T-helper 17 cell (primary cell): ENCODE results near the gene LAMA5. TPM values are rescaled to one million over a fixed set of nuclear protein-coding genes. Genes with fewer than 3 reads are reported as not detected.

Source experiments
- ATAC-seq: fragments of 150-1000 bp; cut with Tn5 transposase; 2 replicates; pipeline ENCODE4 v1.10.0; 2021; ENCODE audit warnings: mild to moderate bottlenecking, moderate library complexity
- DNase-seq, 3 donors: peaks; one replicate each; pipeline versions ENCODE4 v3.0.0 to v3.0.0-alpha.2; 2020 to 2021
- H3K9me3 ChIP-seq: one replicate; pipeline ENCODE4 v1.7.0; 2013; ENCODE audit warnings: low read length, mild to moderate bottlenecking; ENCODE audit not compliant: control insufficient read depth, poor library complexity, severe bottlenecking
- H3K27ac Mint-ChIP-seq: one replicate; pipeline ENCODE4 v1.8.0; 2022; ENCODE audit warnings: mild to moderate bottlenecking, moderate library complexity, mixed read lengths
- H3K27me3 Mint-ChIP-seq: one replicate; pipeline ENCODE4 v1.8.0; 2022; ENCODE audit warnings: mixed read lengths
- H3K36me3 Mint-ChIP-seq: one replicate; pipeline ENCODE4 v1.8.0; 2022; ENCODE audit warnings: low read depth, mixed read lengths
- H3K4me1 Mint-ChIP-seq: one replicate; pipeline ENCODE4 v1.8.0; 2022; ENCODE audit warnings: mild to moderate bottlenecking, mixed read lengths
- H3K4me3 Mint-ChIP-seq: one replicate; pipeline ENCODE4 v1.8.0; 2022; ENCODE audit warnings: mild to moderate bottlenecking, moderate library complexity, mixed read lengths
- total RNA-seq, 4 donors: library from RNA in 2 of 4; stranded (reverse) in 2 of 4; gene quantifications; one replicate each; pipeline ENCODE4 v1.2.3 and lab custom pipeline; 2022 to 2026

Gene LAMA5
- total RNA-seq, 2 donors from 2014 or later = 0.50 to 0.72 TPM

GRCh38 chr20:62311832-62312661, 55.1 kb downstream of the LAMA5 start:
- DNase-seq (no peak), ATAC-seq (no peak)
- Mint-ChIP-seq H3K27me3 (no peaks in the 10 kb centered on the region), H3K27ac (no peak overlapping the region), H3K36me3 (no peaks in the 10 kb centered on the region), H3K4me1 (no peaks in the 10 kb centered on the region), H3K4me3 (no peak overlapping the region)
- H3K9me3 ChIP-seq = no peaks in the 10 kb centered on the region

DNA sequence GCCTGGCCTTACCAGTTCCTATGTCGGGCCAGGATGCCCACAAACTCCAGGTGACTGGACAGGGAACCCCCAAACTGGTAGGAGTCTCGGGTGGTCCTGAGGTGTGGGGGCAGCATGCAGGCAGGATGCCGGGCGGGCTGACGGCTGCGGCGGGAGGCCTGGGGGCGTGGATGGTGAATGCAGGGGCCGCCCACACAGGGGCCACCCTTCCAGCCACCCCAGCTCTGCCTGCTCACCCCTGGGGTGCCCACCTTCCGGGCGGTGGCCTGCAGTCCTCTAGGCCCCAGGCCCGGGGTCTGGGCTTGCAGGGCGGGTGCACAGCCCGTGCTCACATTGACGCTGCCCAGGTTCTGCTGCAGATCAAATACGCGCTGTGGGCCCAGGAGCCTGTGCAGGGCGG, 56.0 kb downstream of the LAMA5 start:
- DNase-seq = no peak
- Mint-ChIP-seq H3K27me3 (no peaks in the 10 kb centered on the region), H3K4me1 (no peaks in the 10 kb centered on the region), H3K27ac (no peak overlapping the region), H3K36me3 (no peaks in the 10 kb centered on the region), H3K4me3 (no peak overlapping the region)
- no peak for ATAC-seq
- no peaks in the 10 kb centered on the region for H3K9me3 ChIP-seq

GRCh38 chr20:62310757-62311121, 56.4 kb downstream of the LAMA5 start:
- no peak for ATAC-seq
- H3K4me3 Mint-ChIP-seq = no peak overlapping the region
- H3K27ac Mint-ChIP-seq = no peak overlapping the region
- no peaks in the 10 kb centered on the region for H3K4me1 Mint-ChIP-seq
- H3K36me3 Mint-ChIP-seq = no peaks in the 10 kb centered on the region
- no peaks in the 10 kb centered on the region for H3K27me3 Mint-ChIP-seq
- no peaks in the 10 kb centered on the region for H3K9me3 ChIP-seq
- no peak for DNase-seq

- H3K27me3 Mint-ChIP-seq = no peaks in the 10 kb centered on the region
- no peak overlapping the region for H3K4me3 Mint-ChIP-seq
- no peak for DNase-seq
- no peak overlapping the region for H3K27ac Mint-ChIP-seq
- H3K4me1 Mint-ChIP-seq = peaks cover 3% of the 10 kb centered on the region
- H3K36me3 Mint-ChIP-seq = no peaks in the 10 kb centered on the region
- no peaks in the 10 kb centered on the region for H3K9me3 ChIP-seq
- no peak for ATAC-seq
Observed at GRCh38 chr20:62309947-62310756, 57.0 kb downstream of the LAMA5 start.

DNA sequence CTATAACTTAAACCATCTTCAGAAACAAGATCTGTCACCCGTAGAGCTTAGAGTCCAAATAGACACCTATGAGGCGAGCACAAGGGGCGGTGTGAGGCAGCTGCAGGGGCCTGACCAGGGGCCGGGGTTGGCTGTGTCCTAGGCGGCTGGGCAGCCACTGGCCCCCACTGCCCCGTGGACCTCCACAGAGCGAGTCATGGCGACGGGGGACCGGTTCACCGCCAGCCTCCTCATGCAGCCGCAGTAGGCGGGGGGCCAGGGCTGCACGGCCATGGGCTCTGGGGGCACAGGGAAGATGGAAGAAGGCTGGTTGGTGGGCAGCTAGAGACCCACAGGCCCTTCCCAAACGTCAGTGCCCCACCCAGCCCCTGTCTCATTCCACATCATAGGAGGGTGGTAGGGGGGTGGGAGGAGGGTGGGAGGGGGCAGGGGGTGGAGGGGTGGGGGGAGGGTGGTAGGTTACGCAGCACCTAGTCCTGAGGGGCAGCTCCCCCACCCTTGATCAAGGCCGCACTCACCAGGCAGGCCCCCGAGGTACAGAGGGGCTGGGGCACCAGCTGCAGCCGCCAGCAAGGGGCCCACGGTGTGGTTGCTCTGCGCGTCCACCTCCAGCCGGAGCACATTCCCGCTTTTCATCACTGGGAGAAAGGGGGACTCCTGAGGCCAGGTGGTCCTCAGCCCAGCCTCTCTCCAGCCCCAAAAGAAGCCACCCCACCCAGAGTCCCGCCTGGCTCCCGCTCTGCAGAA, 57.7 kb downstream of the LAMA5 start:
- Mint-ChIP-seq H3K4me3 (no peak overlapping the region), H3K36me3 (no peaks in the 10 kb centered on the region), H3K4me1 (peaks cover 4% of the 10 kb centered on the region), H3K27ac (no peak overlapping the region), H3K27me3 (no peaks in the 10 kb centered on the region)
- H3K9me3 ChIP-seq = no peaks in the 10 kb centered on the region
- DNase-seq (no peak), ATAC-seq (no peak)

GRCh38 chr20:62308102-62308822, 58.9 kb downstream of the LAMA5 start:
- Mint-ChIP-seq H3K27me3 (no peaks in the 10 kb centered on the region), H3K27ac (no peak overlapping the region), H3K4me1 (peaks cover 10% of the 10 kb centered on the region), H3K4me3 (no peak overlapping the region), H3K36me3 (no peaks in the 10 kb centered on the region)
- ATAC-seq (no peak), DNase-seq (no peak)
- H3K9me3 ChIP-seq = no peaks in the 10 kb centered on the region

DNA sequence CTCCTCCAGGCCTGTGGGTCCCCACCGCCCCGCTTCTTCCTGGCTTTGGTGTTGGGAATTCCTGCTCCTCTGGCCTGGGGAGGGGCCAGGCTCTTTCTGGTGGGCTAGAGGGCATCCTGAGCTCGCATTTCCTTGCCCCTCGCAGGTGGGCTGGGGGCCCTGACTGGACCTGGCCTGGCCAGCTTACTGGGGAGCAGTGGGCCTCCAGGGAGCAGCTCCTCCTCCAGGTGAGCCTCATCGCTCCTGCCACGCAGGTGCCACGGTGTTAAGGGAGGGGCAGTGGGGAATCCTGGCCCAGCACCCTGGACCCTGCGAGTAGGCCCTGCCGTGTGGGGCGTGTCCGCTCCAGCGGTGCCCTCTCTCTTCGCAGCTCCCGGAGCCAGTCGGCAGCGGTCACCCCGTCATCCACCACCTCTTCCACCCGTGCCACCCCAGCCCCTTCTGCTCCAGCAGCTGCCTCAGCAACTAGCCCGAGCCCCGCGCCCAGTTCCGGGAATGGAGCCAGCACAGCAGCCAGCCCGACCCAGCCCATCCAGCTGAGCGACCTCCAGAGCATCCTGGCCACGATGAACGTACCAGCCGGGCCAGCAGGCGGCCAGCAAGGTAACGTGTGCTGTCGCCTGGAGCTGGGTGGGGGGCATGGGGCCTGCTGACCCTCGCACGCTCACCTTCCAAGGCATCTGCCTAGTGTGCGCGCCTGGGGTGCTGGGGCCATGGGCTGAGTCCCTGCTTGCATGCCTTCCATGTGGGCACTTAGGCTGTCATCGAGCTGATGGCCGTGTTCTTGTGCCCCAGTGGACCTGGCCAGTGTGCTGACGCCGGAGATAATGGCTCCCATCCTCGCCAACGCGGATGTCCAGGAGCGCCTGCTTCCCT, 59.6 kb downstream of the LAMA5 start:
- peak overlapping the region; percentile 9 for H3K4me3 Mint-ChIP-seq
- no peak for DNase-seq

DNA sequence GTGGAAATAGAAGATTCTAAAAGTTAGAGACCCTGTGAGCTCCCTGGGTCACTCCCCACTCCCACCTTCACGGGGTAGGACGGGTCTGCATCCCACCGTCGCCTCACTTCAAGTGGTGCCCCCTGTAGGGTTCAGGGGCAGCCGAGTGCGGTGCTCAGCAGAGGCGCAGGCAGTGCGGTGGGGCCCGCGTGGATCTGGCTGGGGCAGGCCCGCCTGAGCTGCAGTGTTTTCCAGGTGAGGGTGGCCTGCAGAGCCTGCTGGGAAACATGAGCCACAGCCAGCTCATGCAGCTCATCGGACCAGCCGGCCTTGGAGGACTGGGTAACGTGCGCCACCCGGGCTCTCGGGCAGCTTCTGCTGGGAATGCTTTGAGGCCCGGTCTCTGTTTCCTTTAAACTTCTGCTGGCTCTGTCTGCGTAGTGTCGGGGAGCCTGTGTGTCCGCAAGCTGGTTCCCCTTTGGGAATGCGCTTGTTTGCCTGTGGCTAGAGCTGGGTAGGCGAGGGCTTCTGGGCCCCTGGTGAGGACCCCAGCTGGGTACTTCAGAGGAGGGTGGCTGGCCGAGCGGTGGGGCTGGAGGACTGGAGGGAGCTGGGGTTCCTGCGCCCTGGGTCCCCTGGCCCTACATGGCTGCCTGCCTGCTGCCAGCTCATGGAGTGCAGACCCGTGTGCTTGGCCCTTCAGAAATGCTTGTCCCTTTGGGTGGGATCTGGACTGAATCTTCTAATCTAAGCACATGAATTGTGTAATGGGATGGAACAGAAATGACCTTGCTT, 60.5 kb downstream of the LAMA5 start:
- ATAC-seq = no peak
- DNase-seq = no peak
- H3K4me3 Mint-ChIP-seq = peak overlapping the region; percentile 9
- H3K9me3 ChIP-seq = no peaks in the 10 kb centered on the region
- H3K36me3 Mint-ChIP-seq = no peaks in the 10 kb centered on the region
- no peaks in the 10 kb centered on the region for H3K27me3 Mint-ChIP-seq
- H3K4me1 Mint-ChIP-seq = peaks cover 15% of the 10 kb centered on the region
- H3K27ac Mint-ChIP-seq = no peak overlapping the region

More for the DNA sequence above, 59.6 kb downstream of the LAMA5 start:
- no peaks in the 10 kb centered on the region for H3K9me3 ChIP-seq
- no peaks in the 10 kb centered on the region for H3K36me3 Mint-ChIP-seq
- ATAC-seq = no peak
- no peak overlapping the region for H3K27ac Mint-ChIP-seq
- no peaks in the 10 kb centered on the region for H3K27me3 Mint-ChIP-seq
- peaks cover 10% of the 10 kb centered on the region for H3K4me1 Mint-ChIP-seq

- no peak for DNase-seq
- no peak overlapping the region for H3K4me3 Mint-ChIP-seq
- no peaks in the 10 kb centered on the region for H3K36me3 Mint-ChIP-seq
- no peaks in the 10 kb centered on the region for H3K27me3 Mint-ChIP-seq
- H3K27ac Mint-ChIP-seq = no peak overlapping the region
- peaks cover 17% of the 10 kb centered on the region for H3K4me1 Mint-ChIP-seq
- H3K9me3 ChIP-seq = no peaks in the 10 kb centered on the region
- ATAC-seq = no peak
Observed at GRCh38 chr20:62305765-62306413, 61.2 kb downstream of the LAMA5 start.

- H3K4me1 Mint-ChIP-seq = peaks cover 17% of the 10 kb centered on the region
- H3K27ac Mint-ChIP-seq = no peak overlapping the region
- H3K9me3 ChIP-seq = no peaks in the 10 kb centered on the region
- H3K27me3 Mint-ChIP-seq = no peaks in the 10 kb centered on the region
- ATAC-seq (no peak), DNase-seq (no peak)
- H3K36me3 Mint-ChIP-seq = no peaks in the 10 kb centered on the region
- peak overlapping the region; percentile 98 for H3K4me3 Mint-ChIP-seq
Observed at GRCh38 chr20:62305149-62305764, 61.9 kb downstream of the LAMA5 start.
